NB4 (cell line): Measurements from ENCODE around the gene BNIP3.
"Not testable (repeated sequence)": the region's sequence is repeated elsewhere in the genome, so short reads cannot be mapped to it uniquely, and the experiment has no call there.

Experiments used
- CTCF ChIP-seq: IDR thresholded peaks from one replicate; pipeline ENCODE4 v1.5.1; 2012; ENCODE audit warnings: low read depth, low read length
- MAX ChIP-seq: IDR thresholded peaks from 2 replicates; pipeline ENCODE4 v1.6.1; 2011; ENCODE audit warnings: low read depth, low read length
- MYC ChIP-seq: IDR thresholded peaks from 2 replicates; pipeline ENCODE4 v1.6.1; 2011; ENCODE audit warnings: low read depth, low read length
- POLR2A ChIP-seq: IDR thresholded peaks from 2 replicates; pipeline ENCODE4 v1.6.1; 2011; ENCODE audit warnings: mild to moderate bottlenecking; ENCODE audit not compliant: insufficient read length; ENCODE audit errors: extremely low read depth

- TF ChIP-seq CTCF, POLR2A, MAX, MYC: not testable (repeated sequence)
Observed at GRCh38 chr10:131949908-131950307, 31.8 kb downstream of the BNIP3 start.
